Sigmoid colon (tissue), 7 donors: ENCODE data around the gene ZNF496. TPM values are rescaled to one million over a fixed set of nuclear protein-coding genes. Genes with fewer than 3 reads are reported as not detected.

Experiments
- DNase-seq: peaks from one replicate; pipeline ENCODE4 v3.0.0-alpha.2; 2019
- H3K27ac ChIP-seq, 4 donors: fragments of 200-600 bp; sonication (generic); one replicate each; pipeline ENCODE4 v1.5.1; 2016 to 2019; ENCODE audit warnings: mild to moderate bottlenecking in 1 of 4
- H3K27me3 ChIP-seq, 3 donors: fragments of 200-600 bp; sonication (generic); one replicate each; pipeline ENCODE4 v1.5.1; 2019; ENCODE audit warnings: mild to moderate bottlenecking in 1 of 3
- H3K36me3 ChIP-seq, 4 donors: fragments of 200-600 bp; sonication (generic); one replicate each; pipeline ENCODE4 v1.5.1; 2016 to 2019
- H3K4me1 ChIP-seq, 4 donors: fragments of 200-600 bp; sonication (generic); one replicate each; pipeline ENCODE4 v1.5.1; 2017 to 2019
- H3K4me3 ChIP-seq, 4 donors: fragments of 200-600 bp; sonication (generic); one replicate each; pipeline ENCODE4 v1.5.1; 2017 to 2019; ENCODE audit warnings: mild to moderate bottlenecking in 2 of 4, moderate library complexity in 1 of 4
- H3K9me3 ChIP-seq, 4 donors: fragments of 200-600 bp in 3 of 4; sonication (generic) in 3 of 4; one replicate each; pipeline versions ENCODE4 v1.5.1 to v1.6.1; 2013 to 2019
- CTCF ChIP-seq, 4 experiments: fragments of 450-650 bp in 3 of 4; fragments of 200-600 bp in 1 of 4; IDR thresholded peaks; one replicate each; pipeline ENCODE4 v1.5.1; 2016 to 2019; ENCODE audit warnings: antibody characterized with exemption in 4 of 4, mild to moderate bottlenecking in 3 of 4, moderate library complexity in 2 of 4
- EP300 ChIP-seq, 4 donors: sonication (generic); formaldehyde crosslinking; IDR thresholded peaks; one replicate each; pipeline ENCODE4 v1.6.1; 2017; ENCODE audit warnings: antibody characterized with exemption in 4 of 4
- POLR2A ChIP-seq, 2 donors: fragments of 450-650 bp; IDR thresholded peaks; one replicate each; pipeline ENCODE4 v1.6.1; 2016; ENCODE audit warnings: antibody characterized with exemption in 2 of 2, mild to moderate bottlenecking in 2 of 2, moderate library complexity in 2 of 2
- POLR2AphosphoS5 ChIP-seq, 4 donors: sonication (generic); formaldehyde crosslinking; IDR thresholded peaks; one replicate each; pipeline ENCODE4 v1.6.1; 2017; ENCODE audit warnings: antibody characterized with exemption in 4 of 4
- WGBS, 2 donors: extraction: QIAGEN DNeasy Blood & Tissue Kit; methylation state at CpG; one replicate each; pipeline ENCODE4 v1.1.7; 2013; 5-methylcytosine and 5-hydroxymethylcytosine counted together
- intact Hi-C: fragments of 100-400 bp; cut with DNase I; formaldehyde crosslinking; loops from one replicate; pipeline ENCODE4 v1.15.1; 2023
- polyA plus RNA-seq, 3 donors: library from polyadenylated mRNA; stranded (reverse); fragments of 200-250 nt; gene quantifications; one replicate each; pipeline ENCODE4 v1.2.3, GENCODE V29; 2013
- total RNA-seq, 4 donors: library from RNA; depleted of rRNA; stranded (reverse); fragments of >200 nt; gene quantifications; one replicate each; pipeline ENCODE4 v1.1.0, GENCODE V29; 2016
- donor health status: healthy with polysubstance abuse.
- donor health status: Bipolar disorder and iron deficiency.
- donor health status: healthy.

Gene ZNF496
- total and polyA plus RNA-seq, 7 donors = 3.2 to 70.7 (median 31.6) TPM

GRCh38 chr1:247350587-247350986 is 18.9 kb upstream of the ZNF496 start:
- no peak overlapping the region for H3K27ac ChIP-seq
- H3K27me3 ChIP-seq = peaks cover 0 to 26% (median 0%) of the 10 kb centered on the region in 3 donors
- WGBS, 2 donors = 79 to 86% methylated on average over 1 of the region's 1 CpG
- no peaks in the 10 kb centered on the region for H3K36me3 ChIP-seq
- peaks cover 0 to 7% (median 3%) of the 10 kb centered on the region in 4 donors for H3K4me1 ChIP-seq
- H3K4me3 ChIP-seq = no peak overlapping the region
- no peak for DNase-seq
- TF ChIP-seq EP300 (IDR thresholded peaks at IDR 0.05) = no peak
- no peak for TF ChIP-seq POLR2AphosphoS5 (IDR thresholded peaks at IDR 0.05)
- TF ChIP-seq POLR2A (IDR thresholded peaks at IDR 0.05) = no peak
- TF ChIP-seq CTCF (IDR thresholded peaks at IDR 0.05) = no peak
- H3K9me3 ChIP-seq = no peaks in the 10 kb centered on the region
- intact Hi-C loops = no loop called here

- H3K36me3 ChIP-seq = no peaks in the 10 kb centered on the region
- H3K9me3 ChIP-seq = no peaks in the 10 kb centered on the region
- no peak for DNase-seq
- WGBS, 2 donors = 15 to 35% methylated on average over 31 of the region's 31 CpGs
- H3K27ac ChIP-seq = no peak overlapping the region
- intact Hi-C loops = no loop called here
- peaks cover 0 to 26% (median 0%) of the 10 kb centered on the region in 3 donors for H3K27me3 ChIP-seq
- TF ChIP-seq EP300 (IDR thresholded peaks at IDR 0.05) (no peak), POLR2AphosphoS5 (IDR thresholded peaks at IDR 0.05) (no peak), CTCF (IDR thresholded peaks at IDR 0.05) (no peak), POLR2A (IDR thresholded peaks at IDR 0.05) (no peak)
- H3K4me1 ChIP-seq = peaks cover 0 to 7% (median 3%) of the 10 kb centered on the region in 4 donors
- peak overlapping the region in 3 of 4 donors; percentile 33 to 38 (median 34) for H3K4me3 ChIP-seq
These were observed 16.0 kb upstream of the ZNF496 start for GRCh38 chr1:247347477-247348222.

GRCh38 chr1:247345881-247346280 is 14.2 kb upstream of the ZNF496 start:
- DNase-seq = no peak
- Histone ChIP-seq H3K36me3 (no peaks in the 10 kb centered on the region), H3K4me3 (no peak overlapping the region), H3K27me3 (peaks cover 0 to 26% (median 0%) of the 10 kb centered on the region in 3 donors), H3K27ac (no peak overlapping the region), H3K9me3 (no peaks in the 10 kb centered on the region), H3K4me1 (peaks cover 0 to 7% (median 3%) of the 10 kb centered on the region in 4 donors)
- intact Hi-C loops = no loop called here
- 86 to 90% methylated on average over 4 of the region's 4 CpGs for WGBS, 2 donors
- TF ChIP-seq POLR2A (IDR thresholded peaks at IDR 0.05) (no peak), EP300 (IDR thresholded peaks at IDR 0.05) (no peak)

- no peaks in the 10 kb centered on the region for H3K9me3 ChIP-seq
- intact Hi-C loops = no loop called here
- no peak for TF ChIP-seq POLR2A (IDR thresholded peaks at IDR 0.05)
- TF ChIP-seq POLR2AphosphoS5 (IDR thresholded peaks at IDR 0.05) = no peak
- no peak for TF ChIP-seq EP300 (IDR thresholded peaks at IDR 0.05)
- no peaks in the 10 kb centered on the region for H3K36me3 ChIP-seq
- 79 to 82% methylated on average over 1 of the region's 1 CpG for WGBS, 2 donors
- no peak for DNase-seq
- no peak overlapping the region for H3K27ac ChIP-seq
- H3K4me3 ChIP-seq = no peak overlapping the region
- peaks cover 0 to 7% (median 3%) of the 10 kb centered on the region in 4 donors for H3K4me1 ChIP-seq
- H3K27me3 ChIP-seq = peaks cover 0 to 12% (median 0%) of the 10 kb centered on the region in 3 donors
These were observed 12.1 kb upstream of the ZNF496 start for GRCh38 chr1:247343801-247344200.

- no peak for TF ChIP-seq EP300 (IDR thresholded peaks at IDR 0.05)
- no peak for TF ChIP-seq CTCF (IDR thresholded peaks at IDR 0.05)
- no peak for TF ChIP-seq POLR2AphosphoS5 (IDR thresholded peaks at IDR 0.05)
- TF ChIP-seq POLR2A (IDR thresholded peaks at IDR 0.05) = no peak
- intact Hi-C loops = no loop called here
- no peaks in the 10 kb centered on the region for H3K36me3 ChIP-seq
- H3K27me3 ChIP-seq = no peaks in the 10 kb centered on the region
- H3K4me1 ChIP-seq = peaks cover 0 to 25% (median 6%) of the 10 kb centered on the region in 4 donors
- H3K9me3 ChIP-seq = no peaks in the 10 kb centered on the region
- no peak overlapping the region for H3K4me3 ChIP-seq
- no peak overlapping the region for H3K27ac ChIP-seq
- DNase-seq = no peak
- 57 to 78% methylated on average over 3 of the region's 3 CpGs for WGBS, 2 donors
These were observed 7.1 kb upstream of the ZNF496 start for GRCh38 chr1:247338723-247339275.
